Mesenchymal stem cell (in vitro differentiated cells and primary cell): ENCODE results near the gene ROBO2.

ENCODE experiments used
- DNase-seq: peaks from one replicate; pipeline ENCODE4 v3.0.0-alpha.2; 2013
- H2AFZ ChIP-seq: one replicate; pipeline ENCODE4 v1.6.1; 2013; ENCODE audit warnings: low read depth, mild to moderate bottlenecking, control low read depth, inconsistent platforms, low read length, moderate library complexity
- H2AK5ac ChIP-seq: 2 replicates; pipeline ENCODE4 v1.6.1; 2013; ENCODE audit warnings: low read length, moderate library complexity, mild to moderate bottlenecking, inconsistent platforms; ENCODE audit not compliant: severe bottlenecking
- H2BK120ac ChIP-seq: one replicate; pipeline ENCODE4 v1.6.1; 2013; ENCODE audit warnings: low read depth, mild to moderate bottlenecking, inconsistent platforms, low read length, moderate library complexity
- H2BK12ac ChIP-seq, 2 experiments: one replicate each; pipeline ENCODE4 v1.6.1; 2013; ENCODE audit warnings: inconsistent platforms in 2 of 2, low read length in 2 of 2, mild to moderate bottlenecking in 2 of 2, moderate library complexity in 2 of 2, control low read depth in 1 of 2
- H2BK15ac ChIP-seq: one replicate; pipeline ENCODE4 v1.6.1; 2013; ENCODE audit warnings: mild to moderate bottlenecking, low read depth, inconsistent platforms; ENCODE audit not compliant: poor library complexity, severe bottlenecking
- H2BK5ac ChIP-seq: 2 replicates; pipeline ENCODE4 v1.6.1; 2013; ENCODE audit warnings: low read depth, mild to moderate bottlenecking, low read length, control low read depth, inconsistent platforms; ENCODE audit not compliant: poor library complexity, severe bottlenecking
- H3K14ac ChIP-seq, 2 experiments: one replicate each; pipeline ENCODE4 v1.6.1; 2013; ENCODE audit warnings: inconsistent platforms in 2 of 2, low read length in 2 of 2, control low read depth in 1 of 2, mild to moderate bottlenecking in 1 of 2, moderate library complexity in 1 of 2
- H3K18ac ChIP-seq, 2 experiments: one replicate each; pipeline ENCODE4 v1.6.1; 2013; ENCODE audit warnings: inconsistent platforms in 2 of 2, low read length in 2 of 2, control low read depth in 1 of 2, low read depth in 1 of 2, mild to moderate bottlenecking in 1 of 2
- H3K23ac ChIP-seq, 2 experiments: one replicate each; pipeline ENCODE4 v1.6.1; 2013; ENCODE audit warnings: inconsistent platforms in 2 of 2, low read length in 2 of 2, mild to moderate bottlenecking in 2 of 2, moderate library complexity in 2 of 2, control low read depth in 1 of 2
- H3K27ac ChIP-seq: 2 replicates; pipeline ENCODE4 v1.5.1; 2013; ENCODE audit warnings: mild to moderate bottlenecking, moderate library complexity, low read length, control low read depth, inconsistent platforms; ENCODE audit not compliant: poor library complexity, severe bottlenecking
- H3K27me3 ChIP-seq, 2 experiments: 2 replicates each; pipeline versions ENCODE4 v1.6.1 to v1.7.0; 2013; ENCODE audit warnings: low read length in 2 of 2, mild to moderate bottlenecking in 2 of 2, moderate library complexity in 2 of 2, control low read depth in 1 of 2, inconsistent platforms in 1 of 2; ENCODE audit not compliant: control insufficient read depth in 1 of 2, insufficient read depth in 1 of 2
- H3K36me3 ChIP-seq, 2 experiments: 2 replicates each; pipeline versions ENCODE4 v1.6.1 to v1.7.0; 2013; ENCODE audit warnings: low read length in 2 of 2, control low read depth in 1 of 2, inconsistent platforms in 1 of 2, low read depth in 1 of 2, mild to moderate bottlenecking in 1 of 2; ENCODE audit not compliant: insufficient read depth in 2 of 2, control insufficient read depth in 1 of 2
- H3K4ac ChIP-seq, 2 experiments: one replicate each; pipeline ENCODE4 v1.6.1; 2013; ENCODE audit warnings: inconsistent platforms in 2 of 2, low read length in 2 of 2, mild to moderate bottlenecking in 2 of 2, moderate library complexity in 2 of 2, control low read depth in 1 of 2, low read depth in 1 of 2
- H3K4me1 ChIP-seq: 2 replicates; pipeline ENCODE4 v1.6.1; 2013; ENCODE audit warnings: low read depth, low read length, control low read depth; ENCODE audit not compliant: control insufficient read depth, insufficient read depth
- H3K4me2 ChIP-seq: 2 replicates; pipeline ENCODE4 v1.6.1; 2013; ENCODE audit warnings: low read length, mild to moderate bottlenecking, inconsistent platforms; ENCODE audit not compliant: poor library complexity, severe bottlenecking
- H3K4me3 ChIP-seq, 2 experiments: 2 replicates each; pipeline versions ENCODE4 v1.5.1 to v1.7.0; 2013; ENCODE audit warnings: low read length in 2 of 2, mild to moderate bottlenecking in 2 of 2, control low read depth in 1 of 2, low read depth in 1 of 2; ENCODE audit not compliant: insufficient read depth in 1 of 2
- H3K79me1 ChIP-seq: replicated peaks from 2 replicates; pipeline ENCODE4 v1.6.1; 2013; ENCODE audit warnings: mild to moderate bottlenecking, control low read depth, low read length, inconsistent platforms; ENCODE audit not compliant: poor library complexity, severe bottlenecking
- H3K9ac ChIP-seq: 2 replicates; pipeline ENCODE4 v1.7.0; 2013; ENCODE audit warnings: mild to moderate bottlenecking, low read length, moderate library complexity
- H3K9me3 ChIP-seq: 2 replicates; pipeline ENCODE4 v1.7.0; 2013; ENCODE audit warnings: mild to moderate bottlenecking, low read length; ENCODE audit not compliant: control insufficient read depth
- H4K8ac ChIP-seq: one replicate; pipeline ENCODE4 v1.6.1; 2013; ENCODE audit warnings: inconsistent platforms, mild to moderate bottlenecking, low read length, moderate library complexity
- H4K91ac ChIP-seq: one replicate; pipeline ENCODE4 v1.6.1; 2013; ENCODE audit warnings: mild to moderate bottlenecking, low read length, inconsistent platforms
- WGBS: methylation state at CpG from one replicate; pipeline ENCODE4 v1.1.7; 2013; ENCODE audit warnings: mixed read lengths; 5-methylcytosine and 5-hydroxymethylcytosine counted together

Gene ROBO2

DNA sequence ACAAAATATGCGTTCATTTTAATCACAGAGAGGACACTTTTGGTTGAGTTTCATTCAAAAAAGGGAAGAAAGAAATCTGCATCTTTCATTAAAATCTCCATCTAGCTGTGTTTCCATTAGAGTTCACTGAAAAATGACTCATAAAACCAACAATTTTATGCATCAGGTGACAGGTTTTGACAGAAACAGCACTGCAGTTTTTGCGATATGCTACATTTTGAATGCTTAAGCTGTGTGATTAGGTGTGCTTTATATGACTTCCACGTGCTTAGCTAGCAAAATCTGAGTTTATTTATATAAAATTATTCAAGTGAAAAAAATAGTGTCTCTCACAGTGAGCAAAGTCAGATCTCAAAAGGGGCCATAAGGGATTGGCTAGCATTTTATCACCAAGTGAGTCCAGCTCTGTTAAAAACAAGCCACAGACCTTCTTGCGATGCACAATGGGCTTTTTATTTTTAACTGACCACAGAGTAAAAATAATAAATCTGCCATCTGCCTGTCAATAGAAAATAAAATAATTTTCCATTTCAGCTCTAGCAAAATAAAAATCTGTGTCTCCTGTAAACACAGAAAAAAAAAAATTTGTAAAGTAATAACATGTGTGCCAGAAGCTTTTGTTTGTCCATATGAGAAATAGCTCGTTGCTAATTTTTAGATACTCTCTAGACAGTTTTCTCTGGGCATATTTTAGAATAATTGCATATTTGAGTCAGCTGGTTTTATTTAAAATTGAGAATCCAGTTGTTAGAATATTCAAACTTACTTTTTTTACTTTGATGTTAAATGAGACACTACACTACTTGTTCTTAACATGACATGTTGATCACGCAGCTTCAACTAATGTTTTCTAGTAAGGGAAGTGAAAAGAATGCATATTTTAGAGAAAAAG lies 409.8 kb downstream of the ROBO2 start:
- WGBS = 100% methylated on average over 2 of the region's 6 CpGs

DNA sequence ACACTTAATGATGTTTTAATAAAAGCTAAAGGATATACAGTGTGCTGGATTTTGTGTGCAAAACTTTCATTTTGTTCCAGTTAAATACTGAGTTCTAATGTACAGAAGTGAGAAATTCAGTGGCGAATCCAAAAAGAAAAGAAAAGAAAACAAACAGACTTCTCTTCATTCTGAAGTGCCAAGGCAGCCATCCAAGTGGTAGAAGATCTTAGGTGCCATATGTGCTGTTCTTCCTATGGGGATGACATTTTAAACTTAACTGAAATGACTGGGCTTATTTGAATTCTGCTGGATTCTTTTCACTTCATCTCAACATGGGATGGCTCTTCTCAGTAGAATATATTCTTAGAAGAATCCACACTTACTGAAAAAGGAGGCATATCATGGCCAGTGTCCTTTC lies 416.5 kb downstream of the ROBO2 start:
- Histone ChIP-seq H3K27ac (no peak overlapping the region), H3K18ac (no peak overlapping the region), H3K79me1 (no peaks in the 10 kb centered on the region), H4K8ac (no peak overlapping the region), H3K4me1 (no peaks in the 10 kb centered on the region), H3K4ac (no peak overlapping the region), H2BK12ac (no peak overlapping the region), H2AK5ac (no peak overlapping the region), H3K36me3 (no peaks in the 10 kb centered on the region), H4K91ac (no peak overlapping the region), H2BK15ac (no peak overlapping the region), H3K14ac (no peak overlapping the region), H2BK5ac (no peak overlapping the region), H3K4me3 (no peak overlapping the region), H3K9me3 (no peaks in the 10 kb centered on the region), H2AFZ (no peak overlapping the region), H3K27me3 (no peaks in the 10 kb centered on the region), H2BK120ac (no peak overlapping the region), H3K9ac (no peak overlapping the region), H3K4me2 (no peak overlapping the region), H3K23ac (no peak overlapping the region)
- 50% methylated on average over 1 of the region's 1 CpG for WGBS
- no peak for DNase-seq

More for the DNA sequence above, 409.8 kb downstream of the ROBO2 start:
- H3K4me3 ChIP-seq = no peak overlapping the region
- no peak overlapping the region for H2BK12ac ChIP-seq
- H3K14ac ChIP-seq = no peak overlapping the region
- H2BK5ac ChIP-seq = no peak overlapping the region
- H2BK120ac ChIP-seq = no peak overlapping the region
- H3K27ac ChIP-seq = no peak overlapping the region
- H3K4ac ChIP-seq = no peak overlapping the region
- no peaks in the 10 kb centered on the region for H3K9me3 ChIP-seq
- no peaks in the 10 kb centered on the region for H3K36me3 ChIP-seq
- no peak overlapping the region for H3K4me2 ChIP-seq
- H3K79me1 ChIP-seq = no peaks in the 10 kb centered on the region
- H3K23ac ChIP-seq = no peak overlapping the region
- H2BK15ac ChIP-seq = no peak overlapping the region
- H3K27me3 ChIP-seq = no peaks in the 10 kb centered on the region
- no peak overlapping the region for H3K9ac ChIP-seq
- no peak overlapping the region for H2AFZ ChIP-seq
- H2AK5ac ChIP-seq = no peak overlapping the region
- H3K18ac ChIP-seq = no peak overlapping the region
- H4K8ac ChIP-seq = no peak overlapping the region
- H3K4me1 ChIP-seq = no peaks in the 10 kb centered on the region
- DNase-seq = no peak
- H4K91ac ChIP-seq = no peak overlapping the region

DNA sequence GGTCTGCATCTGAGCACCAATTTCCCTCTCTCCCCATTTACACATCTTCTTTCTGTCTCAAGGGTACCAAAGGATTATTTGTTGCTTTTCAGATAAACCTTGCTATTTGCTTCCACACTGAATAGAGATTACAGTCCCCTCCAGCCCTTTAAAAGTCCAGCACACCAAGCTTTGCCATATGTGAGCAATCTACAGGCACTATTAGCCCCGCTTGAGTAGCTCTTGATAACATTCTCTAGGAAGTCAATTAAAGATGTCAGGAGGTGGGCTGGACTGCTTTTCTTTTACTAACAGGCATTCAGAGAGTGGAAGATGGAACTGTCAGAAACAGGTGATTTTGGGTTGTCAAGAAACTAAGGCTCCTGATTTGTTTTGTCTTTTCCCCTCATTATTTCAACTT lies 417.0 kb downstream of the ROBO2 start:
- no peak overlapping the region for H2BK120ac ChIP-seq
- no peaks in the 10 kb centered on the region for H3K36me3 ChIP-seq
- H4K91ac ChIP-seq = no peak overlapping the region
- H2AFZ ChIP-seq = no peak overlapping the region
- no peak overlapping the region for H3K27ac ChIP-seq
- no peak overlapping the region for H3K4ac ChIP-seq
- no peaks in the 10 kb centered on the region for H3K9me3 ChIP-seq
- H2BK12ac ChIP-seq = no peak overlapping the region
- WGBS = 83% methylated on average over 1 of the region's 1 CpG
- H2BK5ac ChIP-seq = no peak overlapping the region
- no peak overlapping the region for H3K4me2 ChIP-seq
- no peak overlapping the region for H3K18ac ChIP-seq
- no peak overlapping the region for H2BK15ac ChIP-seq
- no peak overlapping the region for H3K23ac ChIP-seq
- H3K4me3 ChIP-seq = no peak overlapping the region
- no peaks in the 10 kb centered on the region for H3K79me1 ChIP-seq
- H3K9ac ChIP-seq = no peak overlapping the region
- H3K4me1 ChIP-seq = no peaks in the 10 kb centered on the region
- DNase-seq = no peak
- no peaks in the 10 kb centered on the region for H3K27me3 ChIP-seq
- H4K8ac ChIP-seq = no peak overlapping the region
- H3K14ac ChIP-seq = no peak overlapping the region
- H2AK5ac ChIP-seq = no peak overlapping the region

DNA sequence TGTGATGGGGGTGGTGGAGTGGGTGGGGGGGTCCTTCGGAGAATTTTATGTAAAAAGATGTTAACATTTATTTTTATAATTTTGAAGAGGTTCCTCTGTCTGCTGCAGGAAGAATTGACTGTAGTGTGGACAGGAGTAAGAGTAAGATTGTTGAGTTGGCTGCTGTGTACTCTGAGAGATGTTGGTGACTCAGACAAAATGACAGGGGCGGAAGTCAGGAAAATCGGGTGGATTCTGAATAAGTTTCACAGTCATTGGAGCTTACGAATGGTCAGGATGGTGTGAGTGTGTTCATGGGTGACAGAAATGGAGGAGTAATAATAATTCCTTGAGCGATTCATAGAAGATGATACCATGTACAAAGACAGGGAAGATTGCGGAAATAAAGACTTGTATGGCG lies 420.0 kb downstream of the ROBO2 start:
- Histone ChIP-seq H4K8ac (no peak overlapping the region), H3K9ac (no peak overlapping the region), H4K91ac (no peak overlapping the region), H3K4ac (no peak overlapping the region), H2AFZ (no peak overlapping the region), H3K4me1 (no peaks in the 10 kb centered on the region), H3K14ac (no peak overlapping the region), H3K36me3 (no peaks in the 10 kb centered on the region), H3K23ac (no peak overlapping the region), H2BK15ac (no peak overlapping the region), H3K27me3 (no peaks in the 10 kb centered on the region), H3K4me3 (no peak overlapping the region), H2BK5ac (no peak overlapping the region), H3K4me2 (no peak overlapping the region), H2BK12ac (no peak overlapping the region), H3K27ac (no peak overlapping the region), H3K18ac (no peak overlapping the region), H2AK5ac (no peak overlapping the region), H3K79me1 (no peaks in the 10 kb centered on the region), H2BK120ac (no peak overlapping the region), H3K9me3 (no peaks in the 10 kb centered on the region)
- no peak for DNase-seq
- 97% methylated on average over 7 of the region's 7 CpGs for WGBS
